NCI-H2081 treated with DMSO at 0.1 percent for 48 hours (cell line): ENCODE measurements around the gene PPM1H.

Experiments
- DNase-seq: peaks from one replicate; lab custom pipeline; 2025; lab: John Stamatoyannopoulos, UW

The PPM1H gene

GRCh38 chr12:62712681-62713573, 222.0 kb downstream of the PPM1H start:
- DNase-seq = no peak

GRCh38 chr12:62711631-62712241, 223.2 kb downstream of the PPM1H start:
- no peak for DNase-seq

GRCh38 chr12:62709311-62709710, 225.6 kb downstream of the PPM1H start:
- no peak for DNase-seq

DNA sequence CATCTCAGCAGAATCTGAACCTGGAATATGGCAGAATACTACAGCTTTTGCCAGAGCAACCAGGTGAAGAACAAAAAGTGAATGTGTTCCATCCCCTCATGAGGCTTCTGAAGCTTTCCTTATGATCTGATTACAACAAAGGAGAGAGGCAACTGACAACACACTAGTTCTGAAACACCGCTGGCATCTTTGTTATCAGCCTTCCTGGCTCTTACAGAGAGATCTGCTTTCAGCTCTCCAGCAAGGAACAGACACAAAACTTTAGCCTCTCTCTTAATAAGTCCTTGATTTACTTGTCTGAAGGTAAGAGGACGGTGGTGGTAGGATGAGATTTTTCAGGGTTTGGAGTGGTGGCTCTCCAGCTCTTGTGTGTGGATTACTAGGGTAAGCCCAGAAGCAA, 227.0 kb downstream of the PPM1H start:
- no peak for DNase-seq

DNA sequence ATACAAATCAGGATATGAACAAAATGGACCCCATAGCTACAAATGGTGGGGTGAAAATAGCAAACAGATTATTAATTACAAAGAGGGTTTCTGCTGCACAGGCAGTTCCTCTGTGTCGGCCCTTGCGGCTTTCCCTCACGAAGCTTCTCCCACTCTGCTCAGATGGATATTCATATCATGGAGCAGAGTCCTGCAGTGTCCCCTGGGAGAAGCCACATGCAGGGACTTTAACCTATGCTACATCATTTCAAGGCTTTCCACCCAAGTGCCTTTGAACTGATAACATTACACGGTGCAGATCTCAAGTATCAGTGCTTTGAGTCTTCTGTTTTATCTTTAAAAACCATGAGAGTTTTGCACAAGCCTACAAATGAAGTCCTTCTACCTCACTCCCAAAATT, 229.1 kb downstream of the PPM1H start:
- DNase-seq = no peak

GRCh38 chr12:62703011-62703380, 232.0 kb downstream of the PPM1H start:
- DNase-seq = no peak

DNA sequence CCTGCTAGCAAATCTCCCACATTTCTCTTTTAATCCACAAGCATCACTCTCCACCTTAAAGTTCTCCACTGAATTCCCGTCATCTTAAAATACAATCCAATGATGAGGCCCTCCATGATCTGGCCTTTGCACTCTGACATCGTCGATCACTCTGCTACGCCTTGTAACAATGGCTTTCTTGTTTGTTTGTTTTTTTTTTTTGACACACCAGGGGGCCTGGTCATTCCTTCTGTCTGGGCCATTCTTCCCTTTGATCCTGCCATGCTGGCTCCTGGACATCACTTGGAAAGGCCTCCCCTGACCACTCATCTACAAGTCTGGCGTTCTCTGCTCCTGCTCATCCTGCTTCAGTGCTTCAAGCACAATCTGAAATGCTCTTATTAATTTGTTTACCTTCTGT, 233.5 kb downstream of the PPM1H start:
- no peak for DNase-seq

GRCh38 chr12:62700091-62700880, 234.7 kb downstream of the PPM1H start:
- no peak for DNase-seq

GRCh38 chr12:62698701-62699101, 236.2 kb downstream of the PPM1H start:
- no peak for DNase-seq

- DNase-seq = no peak
Measured at GRCh38 chr12:62697893-62698292, 237.1 kb downstream of the PPM1H start.

DNA sequence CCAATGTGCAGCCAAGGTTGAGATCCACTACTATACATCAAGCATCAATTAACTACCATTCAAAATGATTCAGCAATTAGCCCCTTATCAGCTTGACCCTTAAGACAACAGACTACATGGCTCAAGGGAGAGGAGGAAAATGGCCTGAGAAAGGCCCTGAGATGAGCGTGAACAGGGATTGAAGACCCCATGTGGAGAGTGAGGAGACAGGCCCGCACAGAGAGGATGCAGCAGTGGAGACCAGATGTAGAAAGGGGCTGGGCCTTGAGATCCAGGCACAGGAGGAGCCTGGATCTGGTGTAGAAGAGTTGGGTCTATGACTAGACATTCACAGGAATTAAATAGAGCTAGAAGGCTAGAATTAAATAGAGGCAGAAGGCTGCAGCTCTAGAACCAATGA, 239.3 kb downstream of the PPM1H start:
- no peak for DNase-seq

GRCh38 chr12:62694632-62695031, 240.3 kb downstream of the PPM1H start:
- DNase-seq = no peak

- DNase-seq = no peak
Measured at GRCh38 chr12:62694116-62694515, 240.8 kb downstream of the PPM1H start.

DNA sequence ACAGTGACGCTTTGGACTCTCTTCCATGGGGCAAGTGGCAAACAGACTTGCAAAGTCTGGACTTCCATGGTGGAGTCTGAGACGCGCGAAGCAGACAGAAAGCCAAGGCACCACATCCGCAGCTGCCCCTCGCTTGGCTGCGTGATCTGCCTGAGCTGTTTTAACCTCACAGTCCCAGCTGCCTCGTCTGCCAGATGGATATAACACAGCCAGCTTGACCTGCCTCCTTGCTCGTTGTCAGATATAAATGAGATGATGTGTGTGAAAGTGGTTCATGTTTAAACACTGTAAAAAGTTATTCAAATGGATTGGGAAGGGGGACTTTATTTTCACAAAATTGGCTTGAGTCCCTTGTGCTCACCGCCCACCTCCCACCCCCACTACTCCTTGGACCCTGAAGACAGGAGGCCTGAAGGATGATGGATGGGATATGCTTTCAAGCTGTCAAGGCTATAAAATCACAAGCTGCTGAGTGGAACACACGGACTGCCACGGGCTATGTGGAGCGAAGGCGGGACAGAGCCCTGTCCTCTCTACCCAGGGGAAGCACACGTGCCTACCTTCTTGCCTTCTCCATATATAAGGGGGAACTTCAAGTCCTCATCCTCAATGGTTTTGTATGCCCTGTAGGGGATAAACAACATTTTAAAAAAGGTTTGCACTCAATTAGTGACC, 241.4 kb downstream of the PPM1H start:
- DNase-seq = no peak

DNA sequence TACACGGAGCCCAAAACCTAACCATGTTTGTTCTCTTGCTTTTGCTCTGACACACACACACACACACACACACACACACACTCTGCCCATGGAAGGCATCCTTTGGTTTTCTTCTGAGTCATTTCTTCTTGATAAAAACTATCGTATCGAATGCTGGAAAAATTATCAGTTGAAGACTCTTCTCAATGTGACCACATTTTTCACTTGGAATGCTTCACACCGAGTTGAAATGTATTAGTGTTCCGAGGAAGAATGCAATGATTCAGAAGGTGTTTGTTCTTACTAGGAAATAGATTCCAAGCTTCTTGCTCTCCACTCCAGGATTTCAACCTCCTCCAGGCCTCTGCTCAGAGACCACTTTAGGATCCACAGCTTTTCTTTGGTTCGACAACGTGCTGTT, 242.1 kb downstream of the PPM1H start:
- DNase-seq = no peak

DNA sequence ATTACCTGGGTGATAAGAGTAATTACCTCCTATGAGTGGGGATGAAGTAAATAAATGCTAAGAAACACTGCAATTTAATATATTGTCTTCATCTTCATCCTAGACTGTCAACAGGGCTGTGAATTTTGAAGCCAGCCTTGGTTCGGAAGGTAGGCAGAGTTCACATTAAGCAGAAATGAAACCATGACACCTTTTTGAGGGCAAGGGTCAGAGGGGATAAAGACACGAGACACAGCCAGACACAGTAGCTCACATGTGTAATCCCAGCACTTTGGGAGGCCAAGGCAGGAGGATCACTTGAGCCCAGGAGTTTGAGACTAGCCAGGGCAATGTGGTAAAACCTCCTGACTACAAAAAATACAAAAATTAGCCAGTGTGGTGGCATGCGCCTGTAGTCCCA, 243.6 kb downstream of the PPM1H start:
- no peak for DNase-seq

- DNase-seq = no peak
Measured at GRCh38 chr12:62689042-62689839, 245.7 kb downstream of the PPM1H start.

DNA sequence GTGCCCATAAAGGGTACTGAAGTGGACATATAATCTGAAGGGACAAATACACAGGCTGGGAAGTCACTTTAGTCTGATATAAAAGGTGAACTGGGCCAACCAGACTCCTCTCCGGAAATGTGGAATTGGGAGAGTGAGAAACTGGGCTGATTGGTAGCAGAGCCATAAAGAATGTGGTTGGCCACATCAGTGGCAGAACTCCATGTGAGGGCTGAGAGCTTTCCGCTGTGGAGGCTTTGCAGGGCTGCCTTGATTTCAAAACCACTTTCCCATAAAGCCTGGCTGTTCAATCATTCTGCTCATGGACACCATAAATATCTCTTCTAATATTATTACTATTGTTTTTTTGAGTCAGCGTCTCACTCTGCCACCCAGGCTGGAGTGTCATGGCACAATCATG, 248.0 kb downstream of the PPM1H start:
- no peak for DNase-seq

GRCh38 chr12:62684570-62685295, 250.2 kb downstream of the PPM1H start:
- DNase-seq = no peak

DNA sequence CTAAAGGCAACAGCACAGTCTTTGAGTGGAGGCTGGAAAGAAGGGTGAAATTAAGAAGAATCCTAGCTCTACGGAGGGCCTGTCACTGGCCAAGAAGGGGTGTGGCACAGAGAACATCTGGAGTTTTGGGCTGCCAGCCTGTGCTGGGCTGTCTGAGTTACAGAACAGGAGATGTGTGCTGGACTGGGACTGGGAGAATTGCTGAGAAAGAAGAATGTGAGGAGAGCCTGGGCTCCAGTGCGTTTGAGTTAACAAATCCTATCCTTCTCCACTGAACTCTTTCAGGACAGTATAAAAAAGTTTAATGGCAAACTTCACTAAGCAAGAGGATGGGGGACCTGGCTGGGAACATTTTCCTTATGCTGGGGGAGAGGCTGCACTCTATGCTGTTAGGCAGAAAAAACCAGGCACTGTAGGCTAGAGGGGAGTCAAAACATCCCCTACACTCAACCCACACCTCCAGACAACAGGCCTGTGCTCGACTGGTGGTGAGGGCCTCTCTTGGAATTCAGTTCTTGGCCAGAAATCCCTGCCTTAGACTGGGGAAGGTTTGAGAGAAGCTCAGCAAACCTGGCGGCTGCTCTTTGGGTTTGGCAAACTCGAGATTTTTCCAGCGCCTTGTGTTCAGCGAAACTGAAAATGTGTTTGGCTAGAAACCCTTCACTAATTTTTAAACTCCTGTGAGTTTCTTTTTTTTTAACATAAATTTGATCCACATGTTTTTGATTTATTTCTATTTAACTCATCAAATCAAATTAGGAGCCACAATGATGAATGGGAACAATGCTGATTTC, 251.0 kb downstream of the PPM1H start:
- DNase-seq = no peak
